IPS DF 6.9 (cell line): ENCODE results near the gene SLFNL1.

Source experiments
- DNase-seq: peaks from one replicate; pipeline ENCODE4 v3.0.0-alpha.2; 2013; ENCODE audit warnings: low read depth, low spot score
- H3K27ac ChIP-seq: one replicate; pipeline ENCODE4 v1.5.1; 2013; ENCODE audit warnings: low read length, control low read depth
- H3K27me3 ChIP-seq: 2 replicates; pipeline ENCODE4 v1.6.1; 2013; ENCODE audit warnings: mild to moderate bottlenecking, low read length; ENCODE audit not compliant: control insufficient read depth, insufficient read depth
- H3K36me3 ChIP-seq: 2 replicates; pipeline ENCODE4 v1.6.1; 2013; ENCODE audit warnings: low read length; ENCODE audit not compliant: control insufficient read depth, insufficient read depth
- H3K4me1 ChIP-seq: 2 replicates; pipeline ENCODE4 v1.6.1; 2013; ENCODE audit warnings: low read length; ENCODE audit not compliant: control insufficient read depth, insufficient read depth
- H3K4me3 ChIP-seq: 2 replicates; pipeline ENCODE4 v1.5.1; 2013; ENCODE audit warnings: mild to moderate bottlenecking, low read length
- H3K9me3 ChIP-seq: 2 replicates; pipeline ENCODE4 v1.6.1; 2013; ENCODE audit warnings: low read length, inconsistent platforms; ENCODE audit not compliant: control insufficient read depth, insufficient read depth
- WGBS: extraction: QIAGEN DNeasy Blood & Tissue Kit; methylation state at CpG from one replicate; pipeline ENCODE4 v1.1.7; 2013; ENCODE audit warnings: mixed read lengths, missing lambda C conversion rate; ENCODE audit not compliant: insufficient read length, insufficient coverage; 5-methylcytosine and 5-hydroxymethylcytosine counted together

Gene SLFNL1

DNA sequence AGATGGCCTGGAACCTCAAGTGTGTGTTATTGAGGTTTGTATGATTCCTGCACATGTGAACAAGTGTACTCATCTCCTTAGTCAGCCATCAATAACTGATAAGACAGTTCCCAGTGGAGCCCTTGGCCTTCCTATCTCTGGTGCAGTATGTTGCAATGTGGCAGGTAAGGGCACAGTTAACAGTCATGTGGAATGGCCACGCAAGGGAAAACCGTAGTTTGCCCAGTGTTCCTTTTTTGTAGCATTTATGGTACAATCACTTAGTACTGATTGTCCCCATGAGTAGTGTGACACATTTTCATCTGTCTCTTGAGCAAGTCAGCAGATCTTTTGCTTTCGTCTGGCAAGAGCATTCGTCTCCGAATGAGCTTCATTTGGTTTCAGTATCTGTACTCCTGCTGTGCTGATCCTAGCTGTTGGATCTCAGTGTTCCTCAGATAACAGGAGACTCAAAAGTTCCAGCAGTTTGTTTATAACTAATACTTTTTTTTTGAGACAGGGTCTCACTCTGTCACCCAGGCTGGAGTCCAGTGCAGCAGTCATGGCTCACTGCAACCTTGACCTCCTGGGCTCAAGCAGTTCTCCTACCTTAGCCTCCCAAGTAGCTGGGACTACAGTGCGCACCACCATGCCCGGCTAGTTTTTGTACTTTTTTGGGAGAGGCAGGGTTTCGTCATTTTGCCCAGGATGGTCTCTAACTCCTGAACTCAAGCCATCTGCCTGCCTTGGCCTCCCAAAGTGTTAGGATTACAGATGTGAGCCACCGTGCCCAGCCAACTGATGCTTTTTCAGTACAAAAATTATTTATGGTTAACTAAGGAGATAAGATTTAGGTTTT is 33.9 kb downstream of the SLFNL1 start:
- Histone ChIP-seq H3K4me1 (no peaks in the 10 kb centered on the region), H3K36me3 (peaks cover 42% of the 10 kb centered on the region), H3K27me3 (no peaks in the 10 kb centered on the region), H3K9me3 (no peaks in the 10 kb centered on the region), H3K27ac (no peak overlapping the region), H3K4me3 (no peak overlapping the region)
- no peak for DNase-seq
- no CpG with 5 or more reads among the region's 9 CpGs for WGBS

DNA sequence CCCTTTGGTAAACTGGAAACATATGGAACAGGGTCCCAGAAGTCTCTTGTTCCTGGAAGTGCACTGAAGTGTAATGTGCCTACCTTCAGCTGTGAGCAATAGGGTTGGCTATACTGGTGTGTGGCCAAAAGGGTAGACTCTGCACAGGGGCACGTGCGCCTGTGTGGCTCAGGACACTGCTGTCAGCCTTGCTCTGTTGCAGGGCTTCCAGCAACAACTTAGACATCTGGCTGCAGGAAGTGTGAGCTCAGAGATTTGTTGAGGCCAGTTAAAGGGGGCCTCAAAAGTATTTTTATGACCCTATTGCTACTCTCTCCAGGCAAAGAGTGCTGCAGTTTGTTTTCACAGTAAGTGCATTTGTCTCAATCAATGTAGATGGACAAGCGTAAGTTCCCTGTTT is 34.6 kb downstream of the SLFNL1 start:
- Histone ChIP-seq H3K27me3 (no peaks in the 10 kb centered on the region), H3K27ac (no peak overlapping the region), H3K4me3 (no peak overlapping the region), H3K9me3 (no peaks in the 10 kb centered on the region), H3K4me1 (no peaks in the 10 kb centered on the region), H3K36me3 (peaks cover 37% of the 10 kb centered on the region)
- DNase-seq, result no peak
- WGBS, result no CpG with 5 or more reads among the region's 3 CpGs

DNA sequence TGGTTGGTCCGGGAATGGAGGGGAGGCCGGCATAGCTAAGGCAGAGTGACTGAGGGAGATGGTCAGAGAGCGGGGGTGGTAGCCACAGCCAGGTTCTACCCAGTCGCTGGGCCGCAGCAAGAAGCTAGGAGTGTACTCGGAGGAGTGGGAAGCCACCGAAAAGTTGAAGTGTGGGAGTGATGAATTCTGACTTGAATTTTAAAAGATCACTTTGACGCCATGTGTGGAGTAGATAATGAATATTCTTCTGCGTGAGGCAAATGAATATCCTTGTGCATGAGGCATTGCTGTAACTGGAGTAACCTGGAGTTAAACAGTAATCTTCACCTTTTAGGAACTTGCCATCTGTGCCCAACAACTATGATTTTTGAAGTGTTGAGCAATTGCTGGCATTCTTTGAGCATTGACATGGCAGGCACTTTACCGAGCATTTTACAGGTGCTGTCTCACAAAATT is 35.2 kb downstream of the SLFNL1 start:
- Histone ChIP-seq H3K4me1 (no peaks in the 10 kb centered on the region), H3K36me3 (peaks cover 33% of the 10 kb centered on the region), H3K9me3 (no peaks in the 10 kb centered on the region), H3K27ac (no peak overlapping the region), H3K4me3 (no peak overlapping the region), H3K27me3 (no peaks in the 10 kb centered on the region)
- WGBS, result no CpG with 5 or more reads among the region's 10 CpGs
- no peak for DNase-seq

DNA sequence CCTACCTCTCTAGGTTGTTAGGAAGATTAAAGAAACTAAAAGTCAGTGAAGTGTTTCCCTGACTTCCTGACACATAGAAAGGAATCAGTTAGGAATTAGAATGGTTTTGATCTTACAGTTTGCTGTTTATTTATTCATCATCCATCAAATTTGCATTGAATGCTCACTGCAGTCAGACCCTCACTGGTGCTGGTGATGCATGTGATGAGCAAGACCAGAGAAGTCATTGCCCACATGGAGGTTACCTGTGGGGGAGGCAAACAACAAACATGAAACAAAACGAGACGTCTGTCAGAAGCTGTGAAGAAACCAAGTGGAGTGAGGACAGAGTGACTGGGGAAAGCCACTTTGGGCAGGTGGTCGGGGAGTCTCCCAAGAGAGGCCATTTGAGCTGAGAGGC is 35.6 kb downstream of the SLFNL1 start:
- Histone ChIP-seq H3K4me1 (no peaks in the 10 kb centered on the region; the same call in 1 of the 2 replicates), H3K9me3 (no peaks in the 10 kb centered on the region), H3K36me3 (peaks cover 33% of the 10 kb centered on the region), H3K4me3 (no peak overlapping the region), H3K27me3 (no peaks in the 10 kb centered on the region), H3K27ac (no peak overlapping the region)
- no peak for DNase-seq
- no CpG with 5 or more reads among the region's 3 CpGs for WGBS

DNA sequence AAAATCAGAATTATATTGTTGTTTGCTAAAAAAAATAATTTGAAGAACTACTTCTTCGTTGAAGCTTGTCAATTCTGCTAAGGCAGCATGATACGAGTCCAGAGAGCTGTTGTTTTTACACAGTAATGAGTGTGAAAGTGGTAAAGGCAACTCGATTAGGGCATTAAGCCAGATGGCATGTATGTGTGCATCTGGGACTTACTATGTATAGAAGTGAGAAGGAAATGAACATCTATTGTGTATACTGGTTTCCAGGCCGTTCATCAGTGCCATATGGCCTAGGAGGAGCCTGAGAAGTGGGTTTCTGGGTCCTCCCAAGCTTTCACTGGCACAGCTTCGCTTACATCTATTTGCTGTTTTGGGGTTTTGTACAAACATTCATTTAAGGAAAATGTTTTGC is 36.4 kb downstream of the SLFNL1 start:
- no CpG with 5 or more reads among the region's 5 CpGs for WGBS
- no peak overlapping the region for H3K4me3 ChIP-seq
- no peak overlapping the region for H3K27ac ChIP-seq
- H3K4me1 ChIP-seq, result peaks cover 2% of the 10 kb centered on the region; the same call in 1 of the 2 replicates
- peaks cover 33% of the 10 kb centered on the region for H3K36me3 ChIP-seq
- H3K27me3 ChIP-seq, result no peaks in the 10 kb centered on the region
- DNase-seq, result no peak
- no peaks in the 10 kb centered on the region for H3K9me3 ChIP-seq

DNA sequence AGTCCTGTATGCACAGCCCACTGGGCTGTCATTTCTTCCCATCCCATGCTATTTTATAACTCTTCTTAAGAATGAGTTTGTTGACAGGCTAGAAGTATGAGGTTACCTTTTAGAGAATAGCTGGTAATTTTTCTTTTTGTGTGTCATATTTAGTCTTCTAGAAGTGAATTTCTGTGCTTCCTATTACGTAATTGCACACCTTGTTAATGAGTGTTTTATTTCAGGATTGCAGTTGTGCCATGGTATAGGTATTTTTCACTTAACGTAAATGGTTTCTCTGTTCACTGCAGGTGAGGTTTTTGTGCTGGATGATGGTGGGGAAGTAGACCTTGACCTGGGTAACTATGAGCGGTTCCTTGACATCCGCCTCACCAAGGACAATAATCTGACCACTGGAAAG is 37.0 kb downstream of the SLFNL1 start:
- Histone ChIP-seq H3K4me3 (no peak overlapping the region), H3K36me3 (peaks cover 33% of the 10 kb centered on the region), H3K27ac (no peak overlapping the region), H3K27me3 (no peaks in the 10 kb centered on the region), H3K4me1 (peaks cover 2% of the 10 kb centered on the region; the same call in 1 of the 2 replicates), H3K9me3 (no peaks in the 10 kb centered on the region)
- no CpG with 5 or more reads among the region's 4 CpGs for WGBS
- no peak for DNase-seq

DNA sequence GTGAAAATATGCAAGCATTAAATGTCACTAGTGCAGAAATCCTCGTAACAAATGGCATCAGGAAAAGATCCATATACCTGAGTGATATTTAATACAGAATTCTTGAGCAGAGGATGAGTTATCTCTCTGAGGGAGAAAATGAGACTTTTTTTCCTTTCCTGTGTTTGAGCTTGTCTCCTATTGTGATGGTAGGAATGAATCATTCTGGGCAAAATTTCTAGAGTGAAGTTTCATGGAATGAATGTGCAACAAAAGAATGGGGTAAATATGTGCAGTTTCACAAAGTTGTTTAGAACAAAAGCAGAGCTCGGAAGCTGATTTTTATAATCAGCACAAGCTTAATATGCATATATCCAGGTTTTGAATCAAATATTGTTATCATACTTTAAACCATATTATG is 37.5 kb downstream of the SLFNL1 start:
- no peak for DNase-seq
- H3K9me3 ChIP-seq, result no peaks in the 10 kb centered on the region
- WGBS, result no CpG with 5 or more reads among the region's 2 CpGs
- H3K36me3 ChIP-seq, result peaks cover 29% of the 10 kb centered on the region
- no peaks in the 10 kb centered on the region for H3K27me3 ChIP-seq
- H3K4me3 ChIP-seq, result no peak overlapping the region
- H3K4me1 ChIP-seq, result peaks cover 2% of the 10 kb centered on the region; the same call in 1 of the 2 replicates
- H3K27ac ChIP-seq, result no peak overlapping the region

DNA sequence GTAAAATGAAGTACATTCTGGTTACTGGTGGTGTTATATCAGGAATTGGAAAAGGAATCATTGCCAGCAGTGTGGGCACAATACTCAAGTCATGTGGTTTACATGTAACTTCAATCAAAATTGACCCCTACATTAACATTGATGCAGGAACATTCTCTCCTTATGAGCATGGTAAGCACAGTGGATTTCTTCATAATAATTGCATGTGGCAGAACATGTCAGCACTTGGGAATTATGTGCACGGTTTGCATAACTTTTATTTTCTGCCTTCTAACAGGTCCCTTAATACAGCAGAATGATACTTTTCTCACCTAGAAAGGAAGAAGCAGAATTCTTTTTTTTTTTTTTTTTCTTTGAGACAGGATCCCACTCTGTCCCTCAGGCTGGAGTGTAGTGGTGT is 38.2 kb downstream of the SLFNL1 start:
- DNase-seq, result no peak
- H3K27ac ChIP-seq, result no peak overlapping the region
- H3K9me3 ChIP-seq, result no peaks in the 10 kb centered on the region
- H3K36me3 ChIP-seq, result peaks cover 25% of the 10 kb centered on the region
- no peak overlapping the region for H3K4me3 ChIP-seq
- H3K27me3 ChIP-seq, result no peaks in the 10 kb centered on the region
- peaks cover 2% of the 10 kb centered on the region; the same call in 1 of the 2 replicates for H3K4me1 ChIP-seq
- WGBS, result no CpG with 5 or more reads among the region's 1 CpG

DNA sequence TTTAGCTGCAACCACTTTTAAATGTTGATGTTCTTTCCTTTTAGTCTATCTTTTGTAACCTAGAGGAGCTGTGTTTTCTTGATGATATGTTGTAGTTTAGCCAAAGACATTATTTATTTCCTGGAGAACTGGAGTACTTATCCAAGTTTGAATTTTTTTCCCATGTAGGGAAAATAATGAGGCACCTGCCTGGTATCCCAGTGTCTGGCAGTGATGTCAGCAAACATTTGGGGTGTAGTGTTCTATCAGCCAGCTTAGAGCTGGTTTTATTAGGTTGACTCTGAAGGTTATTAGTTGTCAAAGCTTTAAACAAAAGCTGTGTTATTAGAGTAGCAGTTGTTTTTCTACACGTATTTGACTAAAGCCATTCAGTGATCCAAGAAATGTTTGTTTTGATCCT is 38.8 kb downstream of the SLFNL1 start:
- H3K36me3 ChIP-seq, result peaks cover 23% of the 10 kb centered on the region
- no peak overlapping the region for H3K27ac ChIP-seq
- no peaks in the 10 kb centered on the region for H3K27me3 ChIP-seq
- no peak for DNase-seq
- H3K4me3 ChIP-seq, result no peak overlapping the region
- peaks cover 2% of the 10 kb centered on the region; the same call in 1 of the 2 replicates for H3K4me1 ChIP-seq
- H3K9me3 ChIP-seq, result no peaks in the 10 kb centered on the region
- WGBS, result no CpG with 5 or more reads among the region's 1 CpG

DNA sequence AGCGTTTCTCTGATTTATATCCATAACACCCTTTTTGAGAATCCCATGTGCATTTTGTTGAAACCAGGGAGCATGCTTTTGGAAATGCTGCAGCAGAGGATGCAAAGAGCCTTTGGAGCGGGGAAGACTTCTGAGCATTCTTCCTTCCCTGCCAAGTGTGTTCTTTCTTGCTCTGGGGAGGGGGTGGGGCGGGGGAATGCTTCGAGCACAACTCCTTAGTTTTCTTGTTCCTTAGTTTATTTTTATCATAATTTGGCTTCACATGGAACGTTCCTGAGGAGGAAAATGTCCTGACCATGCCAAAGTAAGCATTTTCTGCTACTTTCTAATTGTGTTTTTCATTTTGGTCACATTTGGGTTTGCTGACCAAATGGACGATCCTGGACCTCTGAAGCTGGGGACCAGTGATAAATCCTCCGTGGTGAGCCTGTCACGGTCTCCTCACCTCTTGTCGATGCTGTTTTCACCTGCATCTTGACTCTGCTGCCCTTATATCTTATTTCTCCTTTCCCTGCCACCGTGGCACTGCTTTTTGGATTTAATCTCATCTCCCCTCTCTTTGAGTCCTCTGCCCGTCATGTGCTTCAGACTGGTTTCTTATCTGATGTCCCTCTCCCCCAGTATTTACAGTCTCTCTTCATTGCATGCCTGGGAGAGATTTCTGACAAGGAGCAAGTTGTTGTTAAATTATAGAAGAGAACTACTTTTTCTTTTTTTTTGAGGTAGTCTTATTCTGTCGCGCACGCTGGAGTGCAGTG is 39.7 kb downstream of the SLFNL1 start:
- H3K36me3 ChIP-seq, result peaks cover 16% of the 10 kb centered on the region
- DNase-seq, result no peak
- peaks cover 2% of the 10 kb centered on the region; the same call in 1 of the 2 replicates for H3K4me1 ChIP-seq
- H3K27me3 ChIP-seq, result no peaks in the 10 kb centered on the region
- no peaks in the 10 kb centered on the region for H3K9me3 ChIP-seq
- H3K27ac ChIP-seq, result no peak overlapping the region
- no CpG with 5 or more reads among the region's 14 CpGs for WGBS
- H3K4me3 ChIP-seq, result no peak overlapping the region
